GM21528 (cell line): ENCODE data around the gene ARRDC3.
"Not testable (repeated sequence)": the region's sequence is repeated elsewhere in the genome, so short reads cannot be mapped to it uniquely, and the experiment has no call there.

Experiments used
- ATAC-seq: cut with Tn5 transposase; IDR thresholded peaks from one replicate; pipeline ENCODE4 v1.9.1; 2021; ENCODE audit warnings: mild to moderate bottlenecking, moderate library complexity; ENCODE audit not compliant: unreplicated experiment, low FRiP score

Gene ARRDC3

DNA sequence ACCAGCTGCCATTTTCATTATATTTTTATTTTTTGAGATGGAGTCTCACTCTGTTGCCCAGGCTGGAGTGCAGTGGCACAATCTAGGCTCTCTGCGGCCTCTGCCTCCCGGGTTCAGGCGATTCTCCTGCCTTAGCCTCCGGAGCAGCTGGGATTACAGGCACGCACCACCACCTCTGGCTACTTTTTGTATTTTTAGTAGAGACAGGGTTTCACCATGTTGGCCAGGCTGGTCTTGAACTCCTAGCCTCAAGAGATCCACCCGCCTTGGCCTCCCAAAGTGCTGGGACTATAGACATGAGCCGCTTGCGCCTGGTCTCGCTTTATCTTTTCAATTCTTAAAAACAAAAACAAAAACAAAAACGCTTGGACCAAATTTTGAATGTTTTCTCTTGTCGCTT is 2.5 kb upstream of the ARRDC3 start:
- not testable (repeated sequence) for ATAC-seq

DNA sequence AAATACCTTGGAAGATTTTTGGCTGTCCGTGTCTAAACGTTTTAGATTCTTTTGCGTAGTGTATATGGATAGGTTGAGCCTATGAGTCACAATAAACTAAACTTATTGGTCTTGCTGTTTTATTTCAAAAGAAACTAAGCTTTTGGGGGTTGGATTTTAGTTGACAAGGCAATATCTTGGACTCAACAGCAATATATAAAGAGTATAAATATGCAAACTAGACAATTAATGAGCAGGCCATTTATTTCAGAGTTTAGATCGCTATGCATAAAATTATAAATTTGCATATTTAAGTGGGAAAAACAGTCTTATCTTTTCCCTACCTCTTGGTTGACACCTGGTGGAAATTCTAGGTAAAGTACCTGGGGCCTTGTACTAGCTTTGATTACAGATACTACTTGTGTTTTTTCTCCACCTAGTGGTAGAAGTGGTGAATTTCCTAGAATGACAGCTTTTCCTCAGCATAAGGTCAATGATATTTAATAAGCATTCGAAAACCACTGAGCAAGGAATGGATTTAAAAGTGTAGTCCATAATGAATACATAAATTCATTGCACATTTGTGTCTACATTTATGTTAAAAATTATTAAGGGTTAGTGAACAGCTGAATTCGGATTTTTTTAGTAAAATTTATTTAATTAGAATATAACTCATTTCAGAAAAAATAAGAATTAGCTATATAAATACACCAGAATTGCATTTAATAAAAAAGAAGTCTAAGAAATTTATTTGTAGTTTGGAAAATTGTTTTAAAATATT is 1.7 kb upstream of the ARRDC3 start:
- peak; percentile 16 for ATAC-seq

DNA sequence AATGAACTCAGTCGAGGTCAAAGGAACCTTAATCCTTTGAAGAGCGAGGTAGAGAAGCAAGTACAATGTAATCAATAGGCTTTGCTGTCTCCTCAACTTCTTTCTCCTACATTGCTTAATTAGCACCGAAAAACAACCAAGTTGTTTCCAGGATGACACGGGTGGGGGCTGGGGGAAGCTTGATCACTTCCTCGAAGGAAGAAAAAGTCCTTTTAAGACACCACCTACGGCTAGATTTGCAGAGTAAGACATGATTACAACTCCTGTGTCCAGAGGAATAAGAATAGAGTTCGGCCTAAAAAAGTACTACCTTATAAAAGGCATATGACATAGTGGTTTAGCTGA is 811 bp upstream of the ARRDC3 start:
- ATAC-seq = no peak

GRCh38 chr5:91382530-91383026 is 539 bp downstream of the ARRDC3 start:
- no peak for ATAC-seq

DNA sequence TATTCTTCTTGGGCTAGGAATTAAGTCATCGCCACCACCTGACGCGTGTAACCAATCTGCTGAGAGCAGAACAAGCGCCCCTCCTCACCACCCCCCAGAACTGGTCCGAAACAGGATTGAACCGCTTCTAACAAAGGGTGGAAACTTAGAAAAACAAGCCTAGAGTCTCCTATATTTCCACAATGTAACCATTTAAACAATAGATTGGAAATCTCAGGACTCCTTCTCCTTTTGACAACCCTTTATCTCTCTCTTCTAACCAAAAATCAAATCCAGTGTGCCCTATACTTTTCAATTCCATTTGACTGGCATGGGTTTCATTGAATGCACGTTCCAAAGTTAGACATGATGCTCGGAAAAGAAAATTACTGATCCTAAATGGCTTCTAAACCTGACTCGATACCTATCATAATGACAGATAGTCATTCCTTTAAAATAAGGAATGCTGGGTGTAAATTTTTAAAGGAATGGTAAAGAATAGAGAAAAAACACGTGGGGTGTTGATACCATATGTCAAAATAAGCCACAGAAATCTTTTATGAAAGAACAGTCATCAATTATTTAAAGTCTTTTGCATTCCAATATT is 1.2 kb downstream of the ARRDC3 start:
- ATAC-seq = no peak

DNA sequence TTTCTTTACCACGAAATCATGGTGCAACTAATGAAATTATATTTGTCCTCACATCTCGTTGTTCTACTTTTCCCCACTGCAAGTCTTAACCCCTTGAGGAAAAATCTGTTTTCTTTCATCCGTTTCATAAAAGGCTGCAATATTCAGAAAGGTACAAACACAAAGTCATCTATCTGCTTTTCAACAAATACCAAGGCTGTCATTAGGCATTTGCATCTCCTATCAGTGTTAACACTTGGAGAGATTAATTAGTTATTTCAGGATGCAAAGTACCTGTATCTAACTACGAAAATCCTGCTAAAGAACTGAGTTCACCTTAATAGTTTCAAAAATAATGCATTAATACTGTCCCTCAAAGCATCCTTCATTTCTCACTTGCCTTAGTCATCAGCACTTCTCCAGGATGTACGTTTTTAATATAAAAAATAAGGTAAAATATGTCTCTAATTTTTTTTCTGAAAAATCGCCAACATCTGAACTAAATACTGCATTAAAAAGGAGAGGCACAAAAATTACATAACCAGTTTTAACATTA is 1.8 kb downstream of the ARRDC3 start:
- no peak for ATAC-seq

DNA sequence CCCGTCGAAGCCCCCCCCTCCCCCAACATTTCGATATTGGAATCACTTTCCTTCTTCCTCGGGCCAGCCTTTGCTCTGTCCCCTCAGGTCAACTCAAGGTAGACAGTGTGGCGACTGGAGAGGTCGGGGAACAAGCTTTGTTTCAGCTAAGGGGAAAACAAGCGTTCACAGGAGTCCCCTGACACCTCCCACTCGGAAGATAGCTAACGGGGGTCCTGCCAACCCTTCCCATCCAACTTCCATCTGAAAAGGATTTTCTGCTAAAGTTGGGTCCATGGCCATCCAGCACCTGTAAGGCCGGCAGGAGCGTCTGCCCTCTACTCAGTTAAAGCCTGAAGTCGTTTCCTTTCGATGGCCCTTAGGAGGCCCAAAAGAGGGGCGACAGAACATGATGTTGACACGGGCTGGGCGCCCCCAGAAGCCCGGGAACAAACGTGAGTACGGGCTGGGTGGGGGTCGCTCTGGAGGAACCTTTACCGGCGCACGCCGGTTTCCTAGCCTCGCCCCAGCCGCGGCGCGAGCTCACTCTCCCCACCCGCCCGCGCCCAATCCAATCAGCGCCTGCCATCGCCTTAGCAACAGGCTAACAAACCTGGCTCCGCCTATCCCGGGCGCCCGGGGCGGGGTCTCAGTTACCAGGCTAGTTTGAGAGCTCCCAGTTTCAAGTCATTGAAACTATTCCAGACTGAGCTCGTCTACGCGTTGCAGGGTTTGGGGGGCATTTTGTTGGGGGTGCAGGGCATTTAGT is 2.5 kb downstream of the ARRDC3 start:
- peak; percentile 50 for ATAC-seq

- ATAC-seq = peak; percentile 64
Observed at GRCh38 chr5:91379914-91380490, 3.1 kb downstream of the ARRDC3 start.

DNA sequence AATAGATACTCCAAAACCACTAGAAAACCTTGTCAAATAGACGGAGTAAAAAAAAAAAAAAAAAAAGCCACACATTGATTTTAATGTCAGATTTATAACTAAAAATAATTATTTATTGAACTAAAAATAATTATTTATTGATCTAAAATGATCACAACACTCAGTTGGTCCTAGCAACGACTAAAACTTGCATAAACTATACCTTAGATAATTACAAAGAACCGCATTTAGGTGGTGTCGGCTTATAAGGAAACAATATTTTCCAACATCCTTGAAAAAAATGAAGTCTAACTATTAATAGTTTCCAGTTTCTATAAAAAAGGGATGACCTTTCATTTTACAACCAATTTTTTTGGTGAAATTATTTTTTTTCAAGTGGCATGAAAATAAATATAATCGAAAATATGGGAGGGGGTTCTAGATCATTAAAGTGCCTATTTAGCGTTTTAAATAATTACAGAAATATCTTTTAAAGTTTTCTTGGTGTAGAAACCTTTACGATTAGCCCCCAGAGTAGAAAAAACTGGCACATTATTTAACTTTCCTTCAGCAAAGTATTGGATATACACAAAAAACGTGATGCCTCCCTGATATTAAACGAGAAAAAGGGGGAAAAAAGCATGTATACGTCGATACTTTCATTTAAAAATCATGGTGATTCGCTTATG is 3.7 kb downstream of the ARRDC3 start:
- ATAC-seq = no peak

DNA sequence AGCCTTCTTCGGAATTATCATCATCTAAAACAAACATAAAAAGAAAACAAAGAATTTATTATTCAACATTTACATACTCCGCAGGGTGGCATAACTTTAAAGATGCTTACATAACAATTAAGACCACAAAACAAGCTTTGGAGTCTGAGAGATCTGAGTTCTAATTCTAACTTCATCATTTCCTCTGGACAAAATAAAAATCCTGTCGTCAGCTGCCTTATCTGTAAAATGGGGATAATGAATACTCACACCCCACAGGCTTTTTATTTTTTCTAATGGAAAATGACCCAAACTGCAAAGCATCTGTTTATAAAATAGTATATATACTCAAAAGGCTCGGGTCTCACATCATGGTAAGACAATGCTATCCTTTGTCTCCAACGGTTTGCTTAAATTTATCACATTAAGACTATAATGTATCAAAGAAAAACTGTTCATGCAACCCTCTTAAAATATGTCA is 4.3 kb downstream of the ARRDC3 start:
- no peak for ATAC-seq

GRCh38 chr5:91374893-91375520 is 8.1 kb downstream of the ARRDC3 start:
- no peak for ATAC-seq

- no peak for ATAC-seq
Observed at GRCh38 chr5:91373600-91373999, 9.5 kb downstream of the ARRDC3 start.

- ATAC-seq = no peak
Observed at GRCh38 chr5:91373006-91373405, 10.1 kb downstream of the ARRDC3 start.

- no peak for ATAC-seq
Observed at GRCh38 chr5:91369480-91369879, 13.6 kb downstream of the ARRDC3 start.

- no peak for ATAC-seq
Observed at GRCh38 chr5:91367908-91368648, 15.0 kb downstream of the ARRDC3 start.

- ATAC-seq = no peak
Observed at GRCh38 chr5:91367344-91367743, 15.8 kb downstream of the ARRDC3 start.

DNA sequence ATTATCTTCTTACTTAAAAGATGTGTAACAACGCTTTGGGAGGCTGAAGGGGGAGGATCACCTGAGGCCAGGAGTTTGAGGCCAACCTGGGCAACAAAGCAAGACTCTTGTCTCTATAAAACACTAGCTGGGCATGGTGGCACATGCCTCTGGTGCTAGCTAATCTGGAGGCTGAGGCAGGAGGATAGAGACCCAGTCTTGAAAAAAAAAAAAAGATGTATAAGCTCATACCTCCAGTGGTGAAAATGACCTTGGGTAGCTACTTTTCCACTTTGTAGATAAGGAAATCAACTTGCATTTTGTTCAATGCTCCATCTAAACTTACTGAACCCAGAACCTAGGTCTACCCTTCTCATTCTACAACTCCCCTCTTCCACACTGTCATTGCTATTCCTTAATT is 16.6 kb downstream of the ARRDC3 start:
- ATAC-seq = no peak

DNA sequence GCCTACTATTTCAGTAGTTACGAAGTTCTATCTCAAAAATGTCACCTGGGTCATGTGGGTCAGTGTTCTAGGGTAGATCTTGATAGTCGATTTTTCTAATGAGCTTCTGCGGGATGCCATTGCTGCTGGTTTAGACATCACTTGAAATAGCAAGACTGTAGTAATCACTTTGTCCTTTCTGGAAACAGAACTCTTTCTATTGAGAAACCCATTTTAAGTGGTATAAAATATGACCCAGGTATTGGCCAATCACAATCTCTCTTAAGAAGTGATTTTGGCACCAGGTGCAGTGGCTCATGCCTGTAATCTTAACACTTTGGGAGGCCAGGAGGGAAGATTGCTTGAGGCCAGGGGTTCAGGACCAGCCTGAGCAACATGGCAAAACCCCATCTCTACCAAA is 17.6 kb downstream of the ARRDC3 start:
- ATAC-seq = no peak

- no peak for ATAC-seq
Observed at GRCh38 chr5:91362935-91363334, 20.2 kb downstream of the ARRDC3 start.
